BLaER1 (cell line): ENCODE results near the gene TRIM65.
"Not testable (repeated sequence)": the region's sequence is repeated elsewhere in the genome, so short reads cannot be mapped to it uniquely, and the experiment has no call there.

Source experiments
- H3K27ac ChIP-seq: shearing (Covaris generic); formaldehyde crosslinking; 2 replicates; pipeline ENCODE4 v1.8.1; 2022
- H3K27me3 ChIP-seq: shearing (Covaris generic); formaldehyde crosslinking; 2 replicates; pipeline ENCODE4 v1.8.1; 2022
- H3K36me3 ChIP-seq: shearing (Covaris generic); formaldehyde crosslinking; 2 replicates; pipeline ENCODE4 v1.8.1; 2022
- H3K4me1 ChIP-seq: shearing (Covaris generic); formaldehyde crosslinking; 2 replicates; pipeline ENCODE4 v1.8.1; 2022
- H3K4me2 ChIP-seq: shearing (Covaris generic); formaldehyde crosslinking; 2 replicates; pipeline ENCODE4 v1.8.1; 2022
- H3K4me3 ChIP-seq: shearing (Covaris generic); formaldehyde crosslinking; 2 replicates; pipeline ENCODE4 v1.8.1; 2022
- H3K9ac ChIP-seq: shearing (Covaris generic); formaldehyde crosslinking; 2 replicates; pipeline ENCODE4 v1.8.1; 2022
- H3K9me3 ChIP-seq: shearing (Covaris generic); formaldehyde crosslinking; 2 replicates; pipeline ENCODE4 v1.8.1; 2022
- H4K20me1 ChIP-seq: shearing (Covaris generic); formaldehyde crosslinking; 2 replicates; pipeline ENCODE4 v1.8.1; 2022
- Cebpa-rat ChIP-seq: shearing (Covaris generic); IDR thresholded peaks from 2 replicates; pipeline ENCODE4 v1.8.1; 2022

The TRIM65 gene

GRCh38 chr17:75889454-75889853 is 7.3 kb downstream of the TRIM65 start:
- peaks cover 46% of the 10 kb centered on the region for H3K36me3 ChIP-seq
- no peak overlapping the region for H3K9ac ChIP-seq
- peaks cover 43% of the 10 kb centered on the region for H4K20me1 ChIP-seq
- H3K4me1 ChIP-seq = peaks cover 32% of the 10 kb centered on the region
- no peak for TF ChIP-seq Cebpa-rat
- no peak overlapping the region for H3K4me2 ChIP-seq
- H3K27me3 ChIP-seq = no peaks in the 10 kb centered on the region
- H3K4me3 ChIP-seq = no peak overlapping the region
- H3K27ac ChIP-seq = no peak overlapping the region
- no peaks in the 10 kb centered on the region for H3K9me3 ChIP-seq

- no peak overlapping the region for H3K9ac ChIP-seq
- peaks cover 23% of the 10 kb centered on the region for H3K4me1 ChIP-seq
- no peak for TF ChIP-seq Cebpa-rat
- H3K9me3 ChIP-seq = no peaks in the 10 kb centered on the region
- peaks cover 33% of the 10 kb centered on the region for H4K20me1 ChIP-seq
- no peak overlapping the region for H3K27ac ChIP-seq
- no peaks in the 10 kb centered on the region for H3K27me3 ChIP-seq
- no peak overlapping the region for H3K4me2 ChIP-seq
- H3K36me3 ChIP-seq = peaks cover 46% of the 10 kb centered on the region
- no peak overlapping the region for H3K4me3 ChIP-seq
Measured at GRCh38 chr17:75888484-75888883, 8.3 kb downstream of the TRIM65 start.

GRCh38 chr17:75885860-75886259 is 10.9 kb downstream of the TRIM65 start:
- H3K9ac ChIP-seq, H3K4me2 ChIP-seq, H3K27me3 ChIP-seq, H4K20me1 ChIP-seq, H3K4me3 ChIP-seq, H3K9me3 ChIP-seq, H3K27ac ChIP-seq: not testable (repeated sequence)
- Histone ChIP-seq H3K36me3 (peaks cover 23% of the 10 kb centered on the region), H3K4me1 (peaks cover 38% of the 10 kb centered on the region)

- Histone ChIP-seq H3K27me3 (peaks cover 5% of the 10 kb centered on the region), H3K9me3 (no peaks in the 10 kb centered on the region), H3K9ac (no peak overlapping the region), H3K4me2 (no peak overlapping the region; the same call in 1 of the 2 replicates), H3K4me3 (no peak overlapping the region), H3K4me1 (peaks cover 43% of the 10 kb centered on the region), H3K27ac (no peak overlapping the region), H3K36me3 (peaks cover 19% of the 10 kb centered on the region), H4K20me1 (peaks cover 3% of the 10 kb centered on the region; the same call in 1 of the 2 replicates)
- no peak for TF ChIP-seq Cebpa-rat
Measured at GRCh38 chr17:75885431-75885830, 11.3 kb downstream of the TRIM65 start.

GRCh38 chr17:75881678-75882454 is 14.9 kb downstream of the TRIM65 start:
- Histone ChIP-seq H3K27me3 (peaks cover 40% of the 10 kb centered on the region), H3K4me3 (no peak overlapping the region), H3K9ac (no peak overlapping the region), H4K20me1 (no peaks in the 10 kb centered on the region; the same call in 1 of the 2 replicates), H3K36me3 (no peaks in the 10 kb centered on the region), H3K9me3 (no peaks in the 10 kb centered on the region), H3K27ac (peak overlapping the region; percentile 47; the same call in 1 of the 2 replicates), H3K4me1 (peaks cover 66% of the 10 kb centered on the region), H3K4me2 (peak overlapping the region; percentile 78)
- peak; percentile 94 for TF ChIP-seq Cebpa-rat

GRCh38 chr17:75880266-75880665 is 16.5 kb downstream of the TRIM65 start:
- peaks cover 73% of the 10 kb centered on the region for H3K4me1 ChIP-seq
- no peak overlapping the region for H3K9ac ChIP-seq
- H3K27ac ChIP-seq = no peak overlapping the region

GRCh38 chr17:75878174-75878998 is 18.4 kb downstream of the TRIM65 start, which contains the start of gene TRIM47:
Gene TRIM47 (minus strand): TSS chr17:75878581. CDS start chr17:75878548, 33 bp downstream.
- Histone ChIP-seq H3K27ac (peak within 1 kb of the TSS; percentile 28), H3K9ac (peak within 1 kb of the TSS; percentile 49), H4K20me1 (no peaks in the 10 kb centered on the region; the same call in 1 of the 2 replicates), H3K9me3 (no peaks in the 10 kb centered on the region), H3K4me3 (peak within 1 kb of the TSS; percentile 63), H3K36me3 (no peaks in the 10 kb centered on the region), H3K4me1 (peaks cover 84% of the 10 kb centered on the region), H3K4me2 (peak within 1 kb of the TSS; percentile 93), H3K27me3 (peaks cover 52% of the 10 kb centered on the region)
- no peak for TF ChIP-seq Cebpa-rat

More at GRCh38 chr17:75880266-75880665, 16.5 kb downstream of the TRIM65 start:
- no peaks in the 10 kb centered on the region; the same call in 1 of the 2 replicates for H4K20me1 ChIP-seq
- H3K4me2 ChIP-seq = peak overlapping the region; percentile 78; the same call in 1 of the 2 replicates
- H3K27me3 ChIP-seq = peaks cover 52% of the 10 kb centered on the region
- H3K4me3 ChIP-seq = no peak overlapping the region
- H3K9me3 ChIP-seq = no peaks in the 10 kb centered on the region
- no peaks in the 10 kb centered on the region for H3K36me3 ChIP-seq
- no peak for TF ChIP-seq Cebpa-rat

GRCh38 chr17:75877752-75878173 is 19.0 kb downstream of the TRIM65 start:
- Histone ChIP-seq H3K4me3 (peak overlapping the region; percentile 63), H4K20me1 (no peaks in the 10 kb centered on the region; the same call in 1 of the 2 replicates), H3K9ac (peak overlapping the region; percentile 49), H3K9me3 (no peaks in the 10 kb centered on the region), H3K27me3 (peaks cover 52% of the 10 kb centered on the region), H3K36me3 (no peaks in the 10 kb centered on the region), H3K27ac (peak overlapping the region; percentile 28), H3K4me1 (peaks cover 84% of the 10 kb centered on the region), H3K4me2 (peak overlapping the region; percentile 93)
- TF ChIP-seq Cebpa-rat = no peak

- peak overlapping the region; percentile 49 for H3K9ac ChIP-seq
- H4K20me1 ChIP-seq = no peaks in the 10 kb centered on the region; the same call in 1 of the 2 replicates
- H3K4me1 ChIP-seq = peaks cover 84% of the 10 kb centered on the region
- H3K27ac ChIP-seq = peak overlapping the region; percentile 40
- TF ChIP-seq Cebpa-rat = no peak
- peak overlapping the region; percentile 93 for H3K4me2 ChIP-seq
- H3K4me3 ChIP-seq = peak overlapping the region; percentile 63
- peaks cover 52% of the 10 kb centered on the region for H3K27me3 ChIP-seq
- H3K9me3 ChIP-seq = no peaks in the 10 kb centered on the region
- H3K36me3 ChIP-seq = no peaks in the 10 kb centered on the region
Measured at GRCh38 chr17:75876938-75877751, 19.6 kb downstream of the TRIM65 start.
